Lung (tissue), 12 donors: ENCODE measurements around the gene IFITM1. TPM values are rescaled to one million over a fixed set of nuclear protein-coding genes. Genes with fewer than 3 reads are reported as not detected.

Source experiments
- ATAC-seq: fragments of 200-7000 bp; cut with Tn5 transposase; one replicate; pipeline ENCODE4 v1.9.1; 2020; ENCODE audit warnings: moderate number of reproducible peaks; ENCODE audit not compliant: insufficient read depth, low FRiP score
- DNase-seq, 3 donors: peaks; one replicate each; pipeline ENCODE4 v3.0.0-alpha.2; 2013 to 2017
- H3K27ac ChIP-seq, 2 donors: one replicate each; pipeline ENCODE4 v1.5.1; 2013; ENCODE audit warnings: mild to moderate bottlenecking in 2 of 2, moderate library complexity in 2 of 2, control low read depth in 1 of 2, inconsistent platforms in 1 of 2, low read depth in 1 of 2, low read length in 1 of 2
- H3K27me3 ChIP-seq, 3 donors: one replicate each; pipeline ENCODE4 v1.5.1; 2013; ENCODE audit warnings: low read length in 2 of 3; ENCODE audit not compliant: control insufficient read depth in 3 of 3, insufficient read depth in 3 of 3
- H3K36me3 ChIP-seq, 4 donors: one replicate each; pipeline ENCODE4 v1.5.1; 2013; ENCODE audit warnings: low read length in 4 of 4, mild to moderate bottlenecking in 1 of 4, moderate library complexity in 1 of 4; ENCODE audit not compliant: control insufficient read depth in 4 of 4, insufficient read depth in 4 of 4
- H3K4me1 ChIP-seq, 5 donors: one replicate each; pipeline ENCODE4 v1.5.1; 2013; ENCODE audit warnings: low read length in 5 of 5, mild to moderate bottlenecking in 2 of 5, moderate library complexity in 1 of 5; ENCODE audit not compliant: control insufficient read depth in 5 of 5, insufficient read depth in 5 of 5
- H3K4me3 ChIP-seq: one replicate; pipeline ENCODE4 v1.5.1; 2013; ENCODE audit warnings: mild to moderate bottlenecking, control low read depth, moderate library complexity
- H3K9ac ChIP-seq, 2 donors: one replicate each; pipeline ENCODE4 v1.5.1; 2013; ENCODE audit warnings: low read length in 2 of 2, control low read depth in 1 of 2; ENCODE audit not compliant: insufficient read depth in 1 of 2
- H3K9me3 ChIP-seq, 4 donors: one replicate each; pipeline ENCODE4 v1.5.1; 2013; ENCODE audit warnings: low read length in 3 of 4, mild to moderate bottlenecking in 1 of 4, moderate library complexity in 1 of 4; ENCODE audit not compliant: control insufficient read depth in 4 of 4, insufficient read depth in 3 of 4
- CTCF ChIP-seq: IDR thresholded peaks from 2 replicates; pipeline ENCODE4 v1.5.1; 2012; ENCODE audit warnings: mild to moderate bottlenecking; ENCODE audit errors: control extremely low read depth, extremely low read depth
- WGBS, 2 donors: extraction: QIAGEN DNeasy Blood & Tissue Kit; methylation state at CpG; one replicate each; pipeline ENCODE4 v1.1.7; 2013; 5-methylcytosine and 5-hydroxymethylcytosine counted together
- polyA plus RNA-seq, 2 donors: library from polyadenylated mRNA; stranded (reverse); fragments of 200-250 nt; gene quantifications; one replicate each; pipeline ENCODE4 v1.2.1, GENCODE V29; 2013
- total RNA-seq, 2 donors: library from RNA; depleted of rRNA in 1 of 2; stranded (reverse); fragments of >200 nt in 1 of 2; gene quantifications; one replicate each; pipeline ENCODE4 v1.2.1, GENCODE V29; 2014 to 2021
- donor health status: control.
- donor health status: control.
- donor health status: Bipolar disorder and iron deficiency.
- donor health status: healthy.
- donor health status: DM: yes; HTN: yes; CAD: no.

Gene IFITM1
- total and polyA plus RNA-seq, 4 donors, result 53.3 to 531 (median 189) TPM

GRCh38 chr11:282630-283360, 31.0 kb upstream of the IFITM1 start:
- WGBS, 2 donors, result 61 to 70% methylated on average over 10 to 12 of the region's 13 CpGs
- TF ChIP-seq CTCF, result no peak
- Histone ChIP-seq H3K27ac (no peak overlapping the region), H3K9me3 (no peaks in the 10 kb centered on the region), H3K36me3 (no peaks in the 10 kb centered on the region), H3K4me3 (no peak overlapping the region), H3K27me3 (peaks cover 0 to 61% (median 39%) of the 10 kb centered on the region in 3 donors), H3K4me1 (peaks cover 0 to 15% (median 0%) of the 10 kb centered on the region in 5 donors), H3K9ac (no peak overlapping the region)
- no peak for ATAC-seq
- no peak for DNase-seq

GRCh38 chr11:283405-284104, 30.3 kb upstream of the IFITM1 start:
- Histone ChIP-seq H3K4me3 (no peak overlapping the region), H3K9me3 (no peaks in the 10 kb centered on the region), H3K36me3 (no peaks in the 10 kb centered on the region), H3K27me3 (peaks cover 0 to 59% (median 39%) of the 10 kb centered on the region in 3 donors), H3K9ac (no peak overlapping the region), H3K4me1 (peaks cover 0 to 18% (median 0%) of the 10 kb centered on the region in 5 donors), H3K27ac (no peak overlapping the region)
- no peak for ATAC-seq
- 83% methylated on average over 21 to 23 of the region's 23 CpGs for WGBS, 2 donors
- no peak for DNase-seq
- TF ChIP-seq CTCF, result no peak

- Histone ChIP-seq H3K36me3 (no peaks in the 10 kb centered on the region), H3K9me3 (no peaks in the 10 kb centered on the region), H3K27ac (no peak overlapping the region), H3K4me1 (peaks cover 0 to 18% (median 0%) of the 10 kb centered on the region in 5 donors), H3K27me3 (peaks cover 0 to 55% (median 39%) of the 10 kb centered on the region in 3 donors), H3K4me3 (no peak overlapping the region), H3K9ac (no peak overlapping the region)
- ATAC-seq (no peak), DNase-seq (no peak)
- no peak for TF ChIP-seq CTCF
- WGBS, 2 donors, result 89 to 91% methylated on average over 24 of the region's 24 CpGs
Observed at GRCh38 chr11:284105-285020, 29.5 kb upstream of the IFITM1 start.
